ENCODE measurements around the gene RAPGEF4. TPM values are rescaled to one million over a fixed set of nuclear protein-coding genes. Genes with fewer than 3 reads are reported as not detected.

Gene RAPGEF4
- polyA plus RNA-seq, 1 donor = 9.4 TPM

DNA sequence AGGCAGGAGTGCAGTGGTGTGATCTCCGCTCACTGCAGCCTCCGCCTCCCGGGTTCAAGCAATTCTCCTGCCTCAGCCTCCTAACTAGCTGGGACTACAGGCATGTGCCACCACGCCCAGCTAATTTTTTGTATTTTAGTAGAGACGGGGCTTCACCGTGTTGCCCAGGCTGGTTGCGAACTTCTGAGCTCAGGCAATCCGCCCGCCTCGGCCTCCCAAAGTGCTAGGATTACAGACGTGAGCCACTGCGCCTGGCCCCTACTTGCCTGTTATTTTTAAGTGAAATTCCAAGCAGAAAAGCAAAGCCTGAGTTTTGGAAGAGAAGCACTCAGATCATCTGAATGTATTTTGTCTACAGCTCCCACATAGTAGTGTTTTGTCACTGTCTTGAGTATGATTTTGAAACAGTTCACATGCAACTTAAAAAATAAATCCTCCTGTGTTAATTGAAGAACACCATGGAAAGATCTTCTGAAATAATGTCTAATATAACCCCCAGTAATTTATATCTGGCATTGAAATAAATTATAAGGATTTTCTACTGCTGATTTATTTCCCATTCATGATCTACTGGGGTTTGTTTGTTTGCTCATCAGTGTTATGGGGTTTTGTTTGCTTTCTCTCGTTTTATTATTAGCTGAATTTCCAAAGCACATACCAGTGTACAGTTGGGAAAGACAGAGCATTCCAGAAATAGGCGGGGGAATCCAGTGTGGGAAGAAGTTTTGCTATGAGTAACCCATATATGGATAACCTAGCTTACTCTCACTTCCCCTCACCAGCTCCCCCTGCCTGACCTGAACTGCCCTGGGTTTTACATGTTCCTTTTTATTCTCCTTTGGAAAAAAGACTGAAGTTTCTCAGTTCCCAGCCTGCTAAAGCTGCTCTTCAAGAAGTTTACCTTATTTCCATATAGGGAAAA is 259.9 kb downstream of the RAPGEF4 start:
- no peak overlapping the region for H3K27ac ChIP-seq (ENCODE audit: low read length)
- no peaks in the 10 kb centered on the region for H3K9me3 ChIP-seq (ENCODE audit: control insufficient read depth, low read depth, low read length)
- H3K4me3 ChIP-seq (ENCODE audit: low read length) = no peak overlapping the region
- no peaks in the 10 kb centered on the region for H3K36me3 ChIP-seq (ENCODE audit: control insufficient read depth, insufficient read depth, low read length)
- H3K4me1 ChIP-seq (ENCODE audit: control insufficient read depth, insufficient read depth, low read length) = no peaks in the 10 kb centered on the region
- 20% methylated on average over 1 of the region's 14 CpGs for WGBS (ENCODE audit: insufficient coverage, low lambda C conversion rate)
- peak; percentile 38 to 60 for DNase-seq
- no peaks in the 10 kb centered on the region for H3K27me3 ChIP-seq (ENCODE audit: control insufficient read depth, insufficient read depth, low read length)

DNA sequence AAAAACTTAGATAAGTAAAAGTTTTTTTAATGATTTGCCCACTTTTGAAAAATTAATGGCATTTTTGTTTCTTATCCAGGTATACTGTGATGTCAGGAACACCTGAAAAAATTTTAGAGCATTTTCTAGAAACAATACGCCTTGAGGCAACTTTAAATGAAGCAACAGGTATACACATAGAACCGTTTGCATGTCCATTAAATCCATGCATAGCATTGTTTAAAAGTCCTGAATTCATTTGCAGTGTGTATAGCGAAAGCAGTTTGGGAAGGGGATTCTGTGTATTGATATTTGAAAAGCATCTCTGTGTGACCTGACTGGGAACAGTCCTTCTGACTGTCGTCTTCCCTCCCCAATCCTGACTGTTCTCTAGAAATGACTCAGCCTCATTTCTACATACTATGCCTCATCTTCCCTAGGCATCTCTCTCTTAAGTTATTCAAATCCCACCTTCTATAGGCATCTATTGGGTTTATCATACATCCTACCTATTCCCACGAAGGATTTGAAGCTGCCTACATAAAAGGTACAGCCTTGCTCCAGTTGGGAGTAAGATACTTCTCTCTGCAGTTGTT is 260.8 kb downstream of the RAPGEF4 start:
- WGBS (ENCODE audit: insufficient coverage, low lambda C conversion rate) = 40% methylated on average over 1 of the region's 5 CpGs
- no peaks in the 10 kb centered on the region for H3K9me3 ChIP-seq (ENCODE audit: control insufficient read depth, low read depth, low read length)
- H3K36me3 ChIP-seq (ENCODE audit: control insufficient read depth, insufficient read depth, low read length) = no peaks in the 10 kb centered on the region
- no peak overlapping the region for H3K4me3 ChIP-seq (ENCODE audit: low read length)
- no peaks in the 10 kb centered on the region for H3K27me3 ChIP-seq (ENCODE audit: control insufficient read depth, insufficient read depth, low read length)
- no peak for DNase-seq
- no peak overlapping the region for H3K27ac ChIP-seq (ENCODE audit: low read length)
- H3K4me1 ChIP-seq (ENCODE audit: control insufficient read depth, insufficient read depth, low read length) = no peaks in the 10 kb centered on the region

DNA sequence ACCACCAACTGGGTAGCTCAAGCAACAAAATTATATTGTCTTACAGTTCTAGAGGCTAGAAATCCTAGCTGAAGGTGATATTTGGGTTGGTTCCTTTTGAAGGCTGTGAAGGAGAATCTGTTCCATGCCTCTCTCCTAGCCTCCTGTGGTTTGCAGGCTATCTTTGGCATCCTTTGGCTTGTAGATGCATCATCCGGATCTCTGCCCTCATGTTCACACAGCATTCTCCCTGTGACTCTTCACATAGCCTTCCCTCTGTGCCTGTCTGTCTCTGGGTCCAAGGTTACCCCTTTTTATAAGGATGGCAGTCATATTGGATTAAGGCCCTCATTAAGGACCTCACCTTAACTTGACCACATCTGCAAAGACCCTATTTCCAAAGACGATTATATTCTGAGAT is 261.4 kb downstream of the RAPGEF4 start:
- no peak for DNase-seq
- Histone ChIP-seq H3K4me1 (ENCODE audit: control insufficient read depth, insufficient read depth, low read length) (no peaks in the 10 kb centered on the region), H3K27ac (ENCODE audit: low read length) (no peak overlapping the region), H3K4me3 (ENCODE audit: low read length) (no peak overlapping the region), H3K36me3 (ENCODE audit: control insufficient read depth, insufficient read depth, low read length) (no peaks in the 10 kb centered on the region), H3K27me3 (ENCODE audit: control insufficient read depth, insufficient read depth, low read length) (no peaks in the 10 kb centered on the region), H3K9me3 (ENCODE audit: control insufficient read depth, low read depth, low read length) (no peaks in the 10 kb centered on the region)
- 100% methylated on average over 1 of the region's 2 CpGs for whole genome bisulfite sequencing (ENCODE audit: insufficient coverage, low lambda C conversion rate)

DNA sequence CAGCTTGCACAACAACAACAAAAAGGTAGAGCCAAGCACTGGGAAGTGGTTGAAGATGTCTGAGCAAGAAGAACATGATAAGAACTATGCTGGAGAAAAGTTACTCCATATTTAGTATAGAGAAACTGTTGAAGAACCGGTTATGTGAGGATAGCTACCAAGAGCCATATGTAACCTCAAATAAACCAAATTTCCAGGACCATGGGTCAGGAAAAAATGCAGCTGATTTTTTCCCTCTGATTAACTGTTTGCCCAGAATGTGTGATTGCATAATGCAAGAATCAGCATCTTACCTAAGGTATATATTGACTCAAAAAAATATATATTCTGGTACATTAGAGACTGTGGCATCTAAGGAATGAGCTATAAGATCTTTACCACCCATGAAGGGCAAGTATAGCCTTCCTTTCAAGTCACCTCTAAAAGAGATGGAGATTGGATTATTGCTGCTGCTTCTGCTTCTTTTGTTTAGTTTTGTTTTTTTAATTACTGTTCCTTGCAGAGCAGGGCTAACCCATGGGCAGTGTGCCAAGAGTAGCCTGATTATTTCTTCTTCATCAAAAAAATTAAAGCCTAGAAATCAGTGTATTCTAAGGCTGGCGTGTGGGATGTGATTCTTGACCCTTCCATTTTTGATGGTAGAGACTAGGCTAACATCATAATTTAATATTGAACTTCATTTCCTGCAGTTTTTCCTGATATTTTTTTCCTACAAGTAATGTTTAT is 263.1 kb downstream of the RAPGEF4 start:
- WGBS (ENCODE audit: insufficient coverage, low lambda C conversion rate) = 100% methylated on average over 1 of the region's 2 CpGs
- Histone ChIP-seq H3K36me3 (ENCODE audit: control insufficient read depth, insufficient read depth, low read length) (no peaks in the 10 kb centered on the region), H3K4me3 (ENCODE audit: low read length) (no peak overlapping the region), H3K9me3 (ENCODE audit: control insufficient read depth, low read depth, low read length) (no peaks in the 10 kb centered on the region), H3K27ac (ENCODE audit: low read length) (no peak overlapping the region), H3K27me3 (ENCODE audit: control insufficient read depth, insufficient read depth, low read length) (no peaks in the 10 kb centered on the region), H3K4me1 (ENCODE audit: control insufficient read depth, insufficient read depth, low read length) (peaks cover 4% of the 10 kb centered on the region)
- DNase-seq = no peak

DNA sequence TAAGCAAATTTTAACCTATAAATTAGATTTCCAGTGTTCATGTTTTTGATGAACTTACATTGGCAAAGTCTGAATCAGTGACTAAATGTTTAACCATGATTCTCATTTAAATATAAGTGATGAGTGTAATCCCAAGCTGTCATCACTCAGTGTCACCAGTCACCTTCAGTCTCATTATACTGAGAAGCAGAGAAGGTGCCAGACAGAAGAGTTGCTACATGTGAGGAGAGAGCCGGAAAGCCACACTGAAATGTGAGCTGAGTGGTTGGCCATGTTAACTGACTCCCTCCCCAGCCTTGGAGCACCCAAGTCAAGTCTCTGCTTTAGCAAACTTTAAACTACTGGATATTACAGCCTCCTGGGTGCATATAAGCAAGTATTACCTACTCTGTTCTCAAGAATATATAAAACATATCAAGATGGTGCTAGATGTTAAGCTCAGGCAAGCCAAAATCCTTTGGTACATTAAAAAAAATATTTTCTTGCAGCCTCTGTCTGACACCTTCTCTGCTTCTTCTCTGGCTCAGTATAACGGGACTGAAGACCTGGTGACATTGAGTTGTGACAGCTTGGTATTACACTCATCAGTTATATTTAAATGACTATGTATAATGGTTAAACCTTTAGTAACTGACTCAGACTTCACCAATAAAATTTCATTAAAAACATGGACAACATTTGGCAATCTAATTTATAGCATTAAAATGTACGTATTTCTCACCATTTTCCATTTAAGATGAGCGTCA is 264.2 kb downstream of the RAPGEF4 start:
- H3K27me3 ChIP-seq (ENCODE audit: control insufficient read depth, insufficient read depth, low read length) = no peaks in the 10 kb centered on the region
- DNase-seq = no peak
- H3K4me3 ChIP-seq (ENCODE audit: low read length) = no peak overlapping the region
- no peaks in the 10 kb centered on the region for H3K9me3 ChIP-seq (ENCODE audit: control insufficient read depth, low read depth, low read length)
- no peaks in the 10 kb centered on the region for H3K36me3 ChIP-seq (ENCODE audit: control insufficient read depth, insufficient read depth, low read length)
- H3K4me1 ChIP-seq (ENCODE audit: control insufficient read depth, insufficient read depth, low read length) = peaks cover 4% of the 10 kb centered on the region
- 100% methylated on average over 1 of the region's 4 CpGs for whole genome bisulfite sequencing (ENCODE audit: insufficient coverage, low lambda C conversion rate)
- H3K27ac ChIP-seq (ENCODE audit: low read length) = no peak overlapping the region

DNA sequence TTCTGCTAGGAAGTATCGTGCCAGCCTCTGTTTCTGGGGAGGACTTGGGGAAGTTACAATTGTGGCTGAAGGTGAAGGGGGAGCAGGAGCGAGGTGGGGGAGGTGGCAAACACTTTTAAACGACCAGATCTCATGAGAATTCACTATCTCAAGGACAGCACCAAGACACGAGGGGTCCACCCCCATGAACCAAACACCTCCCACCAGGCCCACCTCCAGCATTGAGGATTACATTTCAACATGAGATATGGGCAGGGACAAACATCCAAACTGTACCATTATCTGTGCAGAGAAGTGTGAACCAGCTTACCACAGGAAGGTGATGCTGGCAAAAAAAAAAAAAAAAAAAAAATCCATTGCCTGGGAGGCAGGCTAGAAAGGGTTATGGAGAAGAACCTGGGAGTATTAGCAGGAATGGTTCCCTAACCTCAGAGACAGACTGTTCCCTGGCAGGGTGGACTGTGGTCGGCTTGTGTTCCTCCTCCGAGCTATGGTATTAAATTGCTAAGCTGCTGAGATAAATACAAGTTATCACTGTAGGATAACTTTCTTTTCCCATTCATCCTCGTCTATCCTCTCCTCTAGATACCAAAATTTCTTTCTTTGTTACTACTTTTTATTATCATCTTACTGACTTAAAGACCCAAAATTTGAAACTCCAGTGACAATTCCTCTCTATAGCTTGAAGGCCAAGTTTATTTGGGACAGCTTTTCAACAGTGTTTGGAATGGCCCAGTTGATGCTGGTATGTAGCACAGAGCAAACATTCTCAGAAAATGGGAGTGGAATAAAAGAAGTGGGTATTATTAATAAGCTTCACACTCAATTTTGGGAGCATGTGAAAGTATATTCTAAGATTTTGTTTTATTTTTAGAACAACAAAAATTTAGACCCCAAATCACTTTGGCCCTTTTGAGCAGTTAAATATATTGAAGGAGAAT is 266.3 kb downstream of the RAPGEF4 start:
- H3K27ac ChIP-seq (ENCODE audit: low read length) = no peak overlapping the region
- no peaks in the 10 kb centered on the region for H3K9me3 ChIP-seq (ENCODE audit: control insufficient read depth, low read depth, low read length)
- no peaks in the 10 kb centered on the region for H3K27me3 ChIP-seq (ENCODE audit: control insufficient read depth, insufficient read depth, low read length)
- no peak for DNase-seq
- H3K4me1 ChIP-seq (ENCODE audit: control insufficient read depth, insufficient read depth, low read length) = peaks cover 4% of the 10 kb centered on the region
- 50% methylated on average over 1 of the region's 7 CpGs for WGBS (ENCODE audit: insufficient coverage, low lambda C conversion rate)
- H3K36me3 ChIP-seq (ENCODE audit: control insufficient read depth, insufficient read depth, low read length) = no peaks in the 10 kb centered on the region
- no peak overlapping the region for H3K4me3 ChIP-seq (ENCODE audit: low read length)

DNA sequence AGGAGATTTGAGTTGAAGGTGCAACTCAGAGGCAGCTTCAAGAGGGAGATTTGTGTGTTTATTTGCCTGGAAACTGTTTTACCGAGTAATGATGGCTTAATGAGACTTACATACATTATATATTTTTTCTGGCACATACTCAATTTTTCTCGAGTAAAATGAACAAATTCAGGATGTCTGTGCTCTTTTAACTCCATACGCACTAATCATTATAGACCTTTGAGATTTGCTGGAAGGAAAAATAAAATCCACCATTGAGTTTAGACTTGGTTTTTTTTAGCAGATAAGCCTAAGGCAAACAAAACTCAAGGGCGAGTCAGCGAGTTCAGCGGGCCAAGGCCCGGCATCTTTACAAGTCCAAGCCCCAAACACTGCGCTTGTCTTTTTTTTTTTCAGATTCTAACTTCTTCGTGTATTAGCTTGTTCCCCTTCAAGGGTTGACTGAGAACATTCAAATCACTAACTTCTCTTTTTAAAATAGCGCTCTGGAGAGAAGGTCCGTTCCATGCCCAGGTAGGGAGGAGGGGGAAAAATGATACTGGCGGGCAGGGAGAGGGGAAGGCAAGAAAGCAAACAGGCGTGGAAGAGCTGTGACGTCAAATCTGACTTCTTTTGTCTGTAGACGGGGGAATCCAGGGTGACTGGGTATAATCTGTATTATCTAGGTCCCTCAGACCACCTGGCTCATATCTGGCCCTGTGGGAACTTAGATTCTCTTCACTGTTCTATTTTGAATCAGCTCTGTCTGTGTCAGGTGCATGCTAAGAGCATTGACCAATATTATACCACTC is 267.3 kb downstream of the RAPGEF4 start:
- 12% methylated on average over 4 of the region's 15 CpGs for whole genome bisulfite sequencing (ENCODE audit: insufficient coverage, low lambda C conversion rate)
- peak overlapping the region; percentile 15 for H3K27ac ChIP-seq (ENCODE audit: low read length)
- DNase-seq = peak in 1 of 2 donors; percentile 61

DNA sequence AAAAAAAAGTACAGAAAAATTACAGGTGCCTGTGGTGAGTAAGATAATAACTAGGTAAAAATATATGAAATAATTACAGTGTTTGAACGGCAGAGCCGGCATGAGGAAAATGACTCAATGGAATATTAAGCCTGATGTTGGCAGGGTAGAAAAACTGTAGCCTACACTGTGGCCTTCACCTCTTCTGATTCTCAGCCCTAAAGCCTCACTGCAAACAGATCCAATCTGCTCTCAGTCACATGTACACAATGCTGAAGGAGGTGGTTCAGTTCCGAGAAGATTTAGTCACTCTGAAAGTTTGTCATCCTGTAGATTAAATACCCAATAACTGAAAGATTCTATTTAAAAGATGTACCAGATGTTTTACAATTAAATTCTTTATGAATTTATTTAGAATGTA is 273.1 kb downstream of the RAPGEF4 start:
- no peaks in the 10 kb centered on the region for H3K4me1 ChIP-seq (ENCODE audit: control insufficient read depth, insufficient read depth, low read length)
- H3K36me3 ChIP-seq (ENCODE audit: control insufficient read depth, insufficient read depth, low read length) = no peaks in the 10 kb centered on the region
- H3K4me3 ChIP-seq (ENCODE audit: low read length) = no peak overlapping the region
- no peaks in the 10 kb centered on the region for H3K9me3 ChIP-seq (ENCODE audit: control insufficient read depth, low read depth, low read length)
- H3K27me3 ChIP-seq (ENCODE audit: control insufficient read depth, insufficient read depth, low read length) = no peaks in the 10 kb centered on the region
- WGBS (ENCODE audit: insufficient coverage, low lambda C conversion rate) = 100% methylated on average over 1 of the region's 3 CpGs
- H3K27ac ChIP-seq (ENCODE audit: low read length) = no peak overlapping the region
- no peak for DNase-seq

More for the DNA sequence above, 267.3 kb downstream of the RAPGEF4 start:
- H3K4me3 ChIP-seq (ENCODE audit: low read length) = no peak overlapping the region
- H3K9me3 ChIP-seq (ENCODE audit: control insufficient read depth, low read depth, low read length) = no peaks in the 10 kb centered on the region
- peaks cover 4% of the 10 kb centered on the region for H3K4me1 ChIP-seq (ENCODE audit: control insufficient read depth, insufficient read depth, low read length)
- H3K36me3 ChIP-seq (ENCODE audit: control insufficient read depth, insufficient read depth, low read length) = no peaks in the 10 kb centered on the region
- no peaks in the 10 kb centered on the region for H3K27me3 ChIP-seq (ENCODE audit: control insufficient read depth, insufficient read depth, low read length)

DNA sequence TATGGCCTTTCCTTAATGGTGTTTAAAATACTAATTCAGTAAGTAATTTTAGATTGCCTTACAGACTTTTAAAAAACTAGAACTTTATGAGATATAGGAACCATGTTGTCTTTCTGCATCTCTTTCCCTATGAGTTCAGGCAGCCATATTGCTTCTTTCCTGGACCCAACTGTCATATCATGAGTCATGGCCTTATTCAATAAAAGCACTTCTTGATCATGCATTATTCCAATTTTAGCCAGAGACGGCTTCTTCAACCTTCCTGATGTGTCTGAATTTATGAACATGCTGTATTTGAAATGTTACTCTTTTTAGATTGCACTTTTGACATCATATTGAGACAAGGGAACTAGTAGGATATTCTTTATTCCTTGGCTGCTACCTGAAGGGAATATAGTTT is 274.6 kb downstream of the RAPGEF4 start:
- Histone ChIP-seq H3K36me3 (ENCODE audit: control insufficient read depth, insufficient read depth, low read length) (no peaks in the 10 kb centered on the region), H3K27ac (ENCODE audit: low read length) (no peak overlapping the region), H3K4me1 (ENCODE audit: control insufficient read depth, insufficient read depth, low read length) (no peaks in the 10 kb centered on the region), H3K9me3 (ENCODE audit: control insufficient read depth, low read depth, low read length) (no peaks in the 10 kb centered on the region), H3K4me3 (ENCODE audit: low read length) (no peak overlapping the region), H3K27me3 (ENCODE audit: control insufficient read depth, insufficient read depth, low read length) (no peaks in the 10 kb centered on the region)
- WGBS (ENCODE audit: insufficient coverage, low lambda C conversion rate) = 83% methylated on average over 1 of the region's 1 CpG
- DNase-seq = no peak
